H9 (cell line): ENCODE results near the gene MTOR. TPM values are rescaled to one million over a fixed set of nuclear protein-coding genes. Genes with fewer than 3 reads are reported as not detected.

Experiments used
- DNase-seq: peaks from one replicate; pipeline ENCODE4 v3.0.0-alpha.2; 2017
- H2AFZ ChIP-seq: one replicate; pipeline ENCODE4 v1.6.1; 2013; ENCODE audit warnings: mild to moderate bottlenecking, low read length, control low read depth, moderate library complexity
- H2AK5ac ChIP-seq: 2 replicates; pipeline ENCODE4 v1.6.1; 2013; ENCODE audit warnings: low read length, control low read depth, mixed read lengths; ENCODE audit not compliant: insufficient read length
- H2BK120ac ChIP-seq: one replicate; pipeline ENCODE4 v1.6.1; 2013; ENCODE audit warnings: low read depth, mild to moderate bottlenecking, low read length, control low read depth, inconsistent platforms; ENCODE audit not compliant: poor library complexity, severe bottlenecking
- H2BK12ac ChIP-seq: 2 replicates; pipeline ENCODE4 v1.6.1; 2013; ENCODE audit warnings: low read length, control low read depth, mixed read lengths, low read depth; ENCODE audit not compliant: insufficient read length
- H2BK15ac ChIP-seq: 2 replicates; pipeline ENCODE4 v1.6.1; 2013; ENCODE audit warnings: low read depth, low read length, control low read depth
- H2BK20ac ChIP-seq: one replicate; pipeline ENCODE4 v1.6.1; 2013; ENCODE audit warnings: low read depth, mild to moderate bottlenecking, low read length, control low read depth, inconsistent platforms; ENCODE audit not compliant: poor library complexity, severe bottlenecking
- H2BK5ac ChIP-seq: 2 replicates; pipeline ENCODE4 v1.6.1; 2013; ENCODE audit warnings: low read length, control low read depth, mixed read lengths; ENCODE audit not compliant: insufficient read length
- H3K14ac ChIP-seq: 2 replicates; pipeline ENCODE4 v1.6.1; 2013; ENCODE audit warnings: low read length, control low read depth; ENCODE audit not compliant: insufficient read depth
- H3K18ac ChIP-seq: 2 replicates; pipeline ENCODE4 v1.6.1; 2013; ENCODE audit warnings: low read depth, mild to moderate bottlenecking, mixed read lengths, low read length, control low read depth; ENCODE audit not compliant: insufficient read length
- H3K23ac ChIP-seq: 2 replicates; pipeline ENCODE4 v1.6.1; 2013; ENCODE audit warnings: low read length, control low read depth, mixed read lengths, low read depth; ENCODE audit not compliant: insufficient read length
- H3K23me2 ChIP-seq: 2 replicates; pipeline ENCODE4 v1.6.1; 2013; ENCODE audit warnings: low read depth, mild to moderate bottlenecking, mixed read lengths, low read length, control low read depth; ENCODE audit not compliant: insufficient read length, poor library complexity, severe bottlenecking
- H3K27ac ChIP-seq: 2 replicates; pipeline ENCODE4 v1.5.1; 2013; ENCODE audit warnings: low read length, control low read depth, mixed read lengths, low read depth; ENCODE audit not compliant: insufficient read length
- H3K27me3 ChIP-seq: 2 replicates; pipeline ENCODE4 v1.6.1; 2013; ENCODE audit warnings: low read length, control low read depth, inconsistent platforms; ENCODE audit not compliant: insufficient read depth
- H3K4ac ChIP-seq: 2 replicates; pipeline ENCODE4 v1.6.1; 2013; ENCODE audit warnings: low read depth, mild to moderate bottlenecking, control low read depth, inconsistent platforms, low read length, moderate library complexity
- H3K4me1 ChIP-seq: 2 replicates; pipeline ENCODE4 v1.6.1; 2013; ENCODE audit warnings: low read length, control low read depth, inconsistent platforms; ENCODE audit not compliant: insufficient read depth
- H3K4me2 ChIP-seq: 2 replicates; pipeline ENCODE4 v1.6.1; 2013; ENCODE audit warnings: low read length, control low read depth, mixed read lengths; ENCODE audit not compliant: insufficient read length, insufficient read depth
- H3K56ac ChIP-seq: 2 replicates; pipeline ENCODE4 v1.6.1; 2013; ENCODE audit warnings: low read depth, mild to moderate bottlenecking, mixed read lengths, low read length, control low read depth; ENCODE audit not compliant: insufficient read length
- H3K79me1 ChIP-seq: 2 replicates; pipeline ENCODE4 v1.6.1; 2013; ENCODE audit warnings: low read depth, mild to moderate bottlenecking, moderate library complexity, low read length, control low read depth, inconsistent platforms; ENCODE audit not compliant: insufficient read depth, poor library complexity, severe bottlenecking
- H3K79me2 ChIP-seq: 2 replicates; pipeline ENCODE4 v1.6.1; 2013; ENCODE audit warnings: low read length, control low read depth, inconsistent platforms; ENCODE audit not compliant: insufficient read depth
- H3K9ac ChIP-seq: 2 replicates; pipeline ENCODE4 v1.6.1; 2013; ENCODE audit warnings: low read length, control low read depth, mixed read lengths; ENCODE audit not compliant: insufficient read length; ENCODE audit errors: extremely low read depth
- H3K9me3 ChIP-seq: one replicate; pipeline ENCODE4 v1.6.1; 2013; ENCODE audit warnings: low read depth, low read length, inconsistent platforms; ENCODE audit not compliant: control insufficient read depth
- H3T11ph ChIP-seq: one replicate; pipeline ENCODE4 v1.6.1; 2013; ENCODE audit warnings: mild to moderate bottlenecking, low read length, control low read depth, inconsistent platforms
- H4K20me1 ChIP-seq: one replicate; pipeline ENCODE4 v1.6.1; 2013; ENCODE audit not compliant: control insufficient read depth, insufficient read length, insufficient read depth
- H4K5ac ChIP-seq: 2 replicates; pipeline ENCODE4 v1.6.1; 2013; ENCODE audit warnings: low read depth, mild to moderate bottlenecking, mixed read lengths, low read length, control low read depth; ENCODE audit not compliant: insufficient read length
- H4K8ac ChIP-seq: replicated peaks from 2 replicates; pipeline ENCODE4 v1.6.1; 2013; ENCODE audit warnings: low read length, control low read depth, mixed read lengths, low read depth; ENCODE audit not compliant: insufficient read length
- H4K91ac ChIP-seq: 2 replicates; pipeline ENCODE4 v1.6.1; 2013; ENCODE audit warnings: low read depth, mild to moderate bottlenecking, moderate library complexity, mixed read lengths, low read length, control low read depth; ENCODE audit not compliant: insufficient read length
- H3K27ac Mint-ChIP-seq, 3 experiments: 2 replicates in 2 of 3; 3 replicates in 1 of 3; pipeline ENCODE4 v1.8.0; 2020 to 2021; ENCODE audit warnings: mixed read lengths in 3 of 3, mild to moderate bottlenecking in 1 of 3, moderate library complexity in 1 of 3
- H3K27me3 Mint-ChIP-seq: 2 replicates; pipeline ENCODE4 v1.8.0; 2021; ENCODE audit warnings: low read depth, mild to moderate bottlenecking, moderate library complexity, mixed read lengths
- H3K36me3 Mint-ChIP-seq, 3 experiments: 2 replicates in 2 of 3; 3 replicates in 1 of 3; pipeline ENCODE4 v1.8.0; 2020 to 2021; ENCODE audit warnings: low read depth in 3 of 3, mixed read lengths in 3 of 3; ENCODE audit not compliant: insufficient read depth in 1 of 3
- H3K4me1 Mint-ChIP-seq, 2 experiments: 2 replicates each; pipeline ENCODE4 v1.8.0; 2020; ENCODE audit warnings: mixed read lengths in 2 of 2
- H3K4me3 Mint-ChIP-seq, 2 experiments: 2 replicates in 1 of 2; 3 replicates in 1 of 2; pipeline ENCODE4 v1.8.0; 2020 to 2021; ENCODE audit warnings: mild to moderate bottlenecking in 2 of 2, mixed read lengths in 2 of 2, moderate library complexity in 1 of 2
- H3K9me3 Mint-ChIP-seq, 2 experiments: 2 replicates in 1 of 2; 3 replicates in 1 of 2; pipeline ENCODE4 v1.8.0; 2020; ENCODE audit warnings: mild to moderate bottlenecking in 2 of 2, mixed read lengths in 2 of 2, moderate library complexity in 1 of 2
- WGBS: extraction: QIAGEN DNeasy Blood & Tissue Kit; methylation state at CpG from one replicate; pipeline ENCODE4 v1.1.7; 2013; ENCODE audit warnings: missing lambda C conversion rate, low lambda C conversion rate, mixed read lengths; ENCODE audit not compliant: insufficient read length; ENCODE audit errors: extremely low coverage; 5-methylcytosine and 5-hydroxymethylcytosine counted together
- total RNA-seq: library from RNA; stranded (reverse); gene quantifications from 2 replicates; pipeline ENCODE4 v1.2.1, GENCODE V29; 2021
- TF ChIP-seq, protein P1 (sequence below): fragments of 200-600 bp; sonication (generic); conservative IDR thresholded peaks from 3 replicates; pipeline ENCODE4 v1.8.0; 2021; ENCODE audit warnings: antibody characterized with exemption, mild to moderate bottlenecking

Gene MTOR
- total RNA-seq, 1 experiment from 2014 or later: 67.5 TPM

DNA sequence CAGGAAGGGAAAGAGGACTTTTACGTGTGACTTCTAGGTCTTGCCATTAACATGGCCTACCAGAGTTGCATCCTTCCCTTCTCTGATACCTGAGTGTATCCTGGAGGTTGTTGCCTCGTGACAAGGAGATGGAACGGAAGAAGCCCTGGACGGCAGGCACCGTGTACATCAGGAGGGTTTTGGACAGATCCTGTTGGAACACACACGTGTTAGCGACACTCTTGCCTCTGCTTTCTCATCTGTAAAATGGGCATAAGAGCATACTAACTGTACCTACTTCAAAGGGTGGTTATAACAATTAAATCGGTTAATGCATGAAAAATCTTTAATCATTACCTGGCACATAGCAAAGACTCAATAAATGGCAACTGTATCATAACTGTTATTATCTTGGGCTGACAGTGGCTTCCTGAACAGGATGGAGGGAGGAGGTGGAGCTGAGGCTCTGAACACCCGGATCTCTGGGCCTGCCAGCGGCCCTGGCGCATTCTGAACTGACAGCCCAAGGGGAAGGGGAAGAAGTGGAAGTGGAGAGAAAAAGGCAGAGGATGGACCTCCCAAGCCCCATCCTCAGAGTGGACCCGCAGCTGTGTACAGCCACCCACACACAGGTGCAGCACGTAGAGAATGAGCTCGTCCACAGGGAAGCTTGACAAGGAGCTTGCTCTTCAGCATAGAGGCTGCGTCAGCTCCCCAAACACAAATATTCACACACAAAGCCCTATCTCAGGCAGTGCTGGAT, 132.5 kb downstream of the MTOR start:
- H2BK5ac ChIP-seq: no peak overlapping the region
- H2BK20ac ChIP-seq: no peak overlapping the region
- WGBS: no CpG with 5 or more reads among the region's 15 CpGs
- H2AK5ac ChIP-seq: no peak overlapping the region
- H4K20me1 ChIP-seq: no peaks in the 10 kb centered on the region
- H3K9me3 Mint-ChIP-seq: no peaks in the 10 kb centered on the region
- H4K5ac ChIP-seq: no peak overlapping the region
- H3K4me3 Mint-ChIP-seq: no peak overlapping the region
- no peaks in the 10 kb centered on the region for H3K4me1 ChIP-seq
- DNase-seq: no peak
- TF ChIP-seq, protein P1, sequence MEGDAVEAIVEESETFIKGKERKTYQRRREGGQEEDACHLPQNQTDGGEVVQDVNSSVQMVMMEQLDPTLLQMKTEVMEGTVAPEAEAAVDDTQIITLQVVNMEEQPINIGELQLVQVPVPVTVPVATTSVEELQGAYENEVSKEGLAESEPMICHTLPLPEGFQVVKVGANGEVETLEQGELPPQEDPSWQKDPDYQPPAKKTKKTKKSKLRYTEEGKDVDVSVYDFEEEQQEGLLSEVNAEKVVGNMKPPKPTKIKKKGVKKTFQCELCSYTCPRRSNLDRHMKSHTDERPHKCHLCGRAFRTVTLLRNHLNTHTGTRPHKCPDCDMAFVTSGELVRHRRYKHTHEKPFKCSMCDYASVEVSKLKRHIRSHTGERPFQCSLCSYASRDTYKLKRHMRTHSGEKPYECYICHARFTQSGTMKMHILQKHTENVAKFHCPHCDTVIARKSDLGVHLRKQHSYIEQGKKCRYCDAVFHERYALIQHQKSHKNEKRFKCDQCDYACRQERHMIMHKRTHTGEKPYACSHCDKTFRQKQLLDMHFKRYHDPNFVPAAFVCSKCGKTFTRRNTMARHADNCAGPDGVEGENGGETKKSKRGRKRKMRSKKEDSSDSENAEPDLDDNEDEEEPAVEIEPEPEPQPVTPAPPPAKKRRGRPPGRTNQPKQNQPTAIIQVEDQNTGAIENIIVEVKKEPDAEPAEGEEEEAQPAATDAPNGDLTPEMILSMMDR: no peak
- H2BK120ac ChIP-seq: no peak overlapping the region
- no peak overlapping the region for H3K18ac ChIP-seq
- H3T11ph ChIP-seq: no peak overlapping the region
- no peak overlapping the region for H3K23ac ChIP-seq
- no peaks in the 10 kb centered on the region for H3K9me3 ChIP-seq
- H2AFZ ChIP-seq: no peak overlapping the region
- H3K23me2 ChIP-seq: no peaks in the 10 kb centered on the region
- no peak overlapping the region; a peak in 1 of 7 replicates for H3K27ac Mint-ChIP-seq
- H3K56ac ChIP-seq: no peak overlapping the region
- H2BK12ac ChIP-seq: no peak overlapping the region
- no peaks in the 10 kb centered on the region for H3K4me1 Mint-ChIP-seq
- H3K9ac ChIP-seq: no peak overlapping the region
- H3K27me3 ChIP-seq: no peaks in the 10 kb centered on the region
- no peak overlapping the region for H4K8ac ChIP-seq
- no peak overlapping the region for H4K91ac ChIP-seq
- H3K36me3 Mint-ChIP-seq: peaks cover 40 to 96% (median 89%) of the 10 kb centered on the region in 3 experiments; a peak in 6 of 7 replicates
- H2BK15ac ChIP-seq: no peak overlapping the region
- no peak overlapping the region for H3K4ac ChIP-seq
- no peaks in the 10 kb centered on the region for H3K79me1 ChIP-seq
- H3K4me2 ChIP-seq: no peak overlapping the region
- H3K79me2 ChIP-seq: no peaks in the 10 kb centered on the region
- H3K27me3 Mint-ChIP-seq: no peaks in the 10 kb centered on the region; the same call in 1 of the 2 replicates
- no peak overlapping the region for H3K27ac ChIP-seq
- H3K14ac ChIP-seq: no peak overlapping the region
